ENCODE data around the gene DHX35.

DHX35 gene

GRCh38 chr20:38962044-38962927, at the start of gene DHX35:
TSS of gene DHX35 (plus strand) at chr20:38962344. CDS start at chr20:38962368, 24 bp downstream.
- peak; percentile 98 for DNase-seq

GRCh38 chr20:38915355-38915754, 46.8 kb upstream of the DHX35 start:
- DNase-seq: no peak

GRCh38 chr20:38917657-38918056, 44.5 kb upstream of the DHX35 start:
- DNase-seq: no peak

- no peak for DNase-seq
These were observed 44.0 kb upstream of the DHX35 start for GRCh38 chr20:38918172-38918571.

- no peak for DNase-seq
These were observed 42.5 kb upstream of the DHX35 start for GRCh38 chr20:38919683-38920082.

- no peak for DNase-seq
These were observed 41.7 kb upstream of the DHX35 start for GRCh38 chr20:38920411-38920810.

GRCh38 chr20:38920851-38921250, 41.3 kb upstream of the DHX35 start:
- no peak for DNase-seq

GRCh38 chr20:38924718-38925117, 37.4 kb upstream of the DHX35 start:
- DNase-seq: no peak

- DNase-seq: peak; percentile 99
These were observed 35.8 kb upstream of the DHX35 start, which contains the start of gene FAM83D for GRCh38 chr20:38926142-38926933. TSS of gene FAM83D (plus strand) at chr20:38926417. CDS start at chr20:38926443, 26 bp downstream.

GRCh38 chr20:38926934-38927616, 35.1 kb upstream of the DHX35 start:
- DNase-seq: no peak

GRCh38 chr20:38927902-38928578, 34.1 kb upstream of the DHX35 start:
- no peak for DNase-seq

GRCh38 chr20:38930242-38930569, 31.9 kb upstream of the DHX35 start:
- DNase-seq: no peak

GRCh38 chr20:38931984-38932383, 30.2 kb upstream of the DHX35 start:
- DNase-seq: no peak

- no peak for DNase-seq
These were observed 29.6 kb upstream of the DHX35 start for GRCh38 chr20:38932457-38933120.

- no peak for DNase-seq
These were observed 27.6 kb upstream of the DHX35 start for GRCh38 chr20:38934530-38934929.

GRCh38 chr20:38935285-38935684, 26.9 kb upstream of the DHX35 start:
- DNase-seq: no peak

- DNase-seq: no peak
These were observed 26.2 kb upstream of the DHX35 start for GRCh38 chr20:38935967-38936407.

GRCh38 chr20:38937000-38937399, 25.1 kb upstream of the DHX35 start:
- no peak for DNase-seq

GRCh38 chr20:38937978-38938473, 24.1 kb upstream of the DHX35 start:
- DNase-seq: no peak

GRCh38 chr20:38939686-38940085, 22.5 kb upstream of the DHX35 start:
- no peak for DNase-seq

- no peak for DNase-seq
These were observed 21.5 kb upstream of the DHX35 start for GRCh38 chr20:38940644-38941043.

Data from activated CD4-positive, alpha-beta T cell treated with anti-CD3 and anti-CD28 coated beads, Interleukin-2, amount 50 U/mL, for 16 hours (primary cell).